HG03432 (cell line): ENCODE data around the gene SEH1L.

ENCODE experiments used
- ATAC-seq: cut with Tn5 transposase; IDR thresholded peaks from one replicate; pipeline ENCODE4 v1.9.1; 2021; ENCODE audit warnings: mild to moderate bottlenecking, moderate library complexity; ENCODE audit not compliant: unreplicated experiment

SEH1L gene

GRCh38 chr18:13032173-13032572 lies 84.4 kb downstream of the SEH1L start:
- ATAC-seq, result no peak

- ATAC-seq, result no peak
These were observed 87.6 kb downstream of the SEH1L start for GRCh38 chr18:13035249-13035914.

GRCh38 chr18:13036622-13037320 lies 89.0 kb downstream of the SEH1L start:
- no peak for ATAC-seq
